ENCODE measurements around the gene HECW1.
"Not testable (repeated sequence)": the region's sequence is repeated elsewhere in the genome, so short reads cannot be mapped to it uniquely, and the experiment has no call there.

HECW1 gene

DNA sequence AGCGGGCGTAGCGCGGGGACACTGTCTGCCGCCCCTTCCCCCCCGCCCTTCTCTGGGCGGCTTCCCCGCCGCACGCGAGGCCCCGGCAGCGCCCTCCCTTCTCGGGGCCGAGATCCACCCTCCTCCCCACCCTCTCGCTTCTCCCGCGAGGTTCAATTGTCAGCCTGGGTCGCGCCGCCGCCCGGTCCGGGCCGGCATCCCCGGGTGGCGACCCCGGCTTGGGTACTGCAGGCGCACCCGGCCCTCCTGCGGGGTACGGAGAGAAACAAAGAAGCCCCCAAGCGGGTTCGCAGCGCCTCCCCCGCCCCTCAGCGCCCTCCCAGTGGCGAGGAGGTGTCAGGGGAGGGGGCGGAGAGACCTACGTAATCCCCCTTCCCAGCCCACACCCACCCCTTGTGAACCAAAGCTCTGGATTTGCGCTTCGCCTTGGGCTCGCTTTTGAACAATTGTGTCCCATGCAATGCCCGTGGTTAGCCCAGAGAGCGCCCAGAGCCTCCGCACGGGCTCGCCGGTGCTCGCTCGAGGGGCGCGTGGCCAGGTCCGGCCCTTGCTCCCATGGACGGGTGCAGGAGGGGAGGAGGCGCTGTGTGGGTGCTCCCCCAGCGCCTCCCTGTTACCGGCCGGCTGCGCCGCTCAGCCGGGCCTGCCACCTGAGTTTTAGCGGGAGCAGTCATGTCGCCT, 634 bp downstream of the HECW1 start:
- no peak for DNase-seq

DNA sequence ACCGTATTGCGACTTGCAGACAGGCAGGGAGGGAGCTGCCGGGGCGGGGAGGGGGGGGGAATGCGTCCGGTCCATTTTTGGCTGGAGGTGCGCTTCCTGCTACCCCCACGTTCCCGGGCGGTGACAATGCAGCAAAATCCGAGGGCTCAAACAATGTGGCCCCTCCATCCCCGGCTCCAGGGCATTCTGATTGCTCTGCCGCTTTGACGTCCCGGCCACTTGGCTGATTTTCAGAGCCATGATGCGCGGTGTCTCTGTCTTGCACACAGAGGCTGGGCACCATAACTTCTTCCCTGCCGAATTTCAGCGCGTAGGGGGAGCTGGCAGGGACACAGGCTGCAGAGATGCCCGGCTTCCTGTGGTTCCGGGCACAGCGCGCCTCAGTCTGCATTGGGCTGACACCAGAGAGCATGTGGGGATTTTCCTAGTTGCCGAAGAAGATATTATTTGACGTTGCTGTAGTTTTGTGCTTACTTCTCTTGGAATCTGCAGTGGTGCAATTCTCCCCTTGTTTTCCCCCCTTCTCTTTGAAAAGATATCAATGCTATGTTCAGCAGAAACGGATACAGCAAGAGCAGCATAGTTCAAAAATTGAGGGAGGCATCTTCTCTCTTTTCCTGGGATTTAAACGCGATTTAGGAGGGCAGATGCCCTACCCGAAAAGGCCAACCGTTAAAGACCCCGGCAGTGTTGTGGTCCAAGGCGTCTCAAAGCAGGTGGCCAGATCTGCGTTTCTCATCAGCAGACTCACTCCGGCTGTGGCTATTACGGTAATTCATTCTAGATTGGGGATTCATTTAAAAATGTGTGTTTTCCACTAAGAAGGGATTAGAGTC, 1.4 kb downstream of the HECW1 start:
- no peak for DNase-seq

DNA sequence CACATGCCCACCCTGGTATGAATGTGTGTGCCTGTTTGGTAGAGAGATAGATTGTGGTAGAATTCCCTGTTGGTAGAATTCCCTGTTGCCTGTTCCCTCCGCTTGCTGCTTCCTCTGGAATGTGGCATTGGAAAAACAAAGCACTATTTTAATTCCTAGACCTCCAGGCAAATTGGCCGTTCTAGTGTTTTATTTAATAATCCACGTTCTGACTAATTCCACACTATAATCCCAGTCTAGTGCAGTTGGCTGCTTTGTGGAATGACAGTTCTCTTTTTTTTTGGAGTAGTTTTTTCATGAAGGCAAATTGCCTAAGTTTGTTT, 2.0 kb downstream of the HECW1 start:
- no peak for DNase-seq

DNA sequence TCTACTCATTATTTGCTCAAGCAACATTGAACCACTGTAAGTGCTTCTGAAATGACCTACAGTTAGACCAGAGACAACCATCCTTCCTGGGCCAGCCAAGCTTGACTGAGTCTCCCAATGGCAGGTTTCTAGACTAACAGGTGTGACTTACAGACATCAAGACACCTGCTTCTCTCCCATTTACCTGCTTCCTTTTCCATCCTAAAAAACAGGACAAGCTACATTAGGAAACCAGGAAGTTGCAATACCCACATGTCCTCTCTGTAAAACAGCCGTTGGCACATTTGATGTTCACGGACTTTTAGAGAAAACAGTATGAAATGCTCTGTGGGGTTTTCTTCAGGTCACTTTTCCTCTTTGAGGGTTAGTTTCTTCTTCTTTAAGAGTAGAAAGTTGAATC, 4.0 kb downstream of the HECW1 start:
- no peak for DNase-seq

DNA sequence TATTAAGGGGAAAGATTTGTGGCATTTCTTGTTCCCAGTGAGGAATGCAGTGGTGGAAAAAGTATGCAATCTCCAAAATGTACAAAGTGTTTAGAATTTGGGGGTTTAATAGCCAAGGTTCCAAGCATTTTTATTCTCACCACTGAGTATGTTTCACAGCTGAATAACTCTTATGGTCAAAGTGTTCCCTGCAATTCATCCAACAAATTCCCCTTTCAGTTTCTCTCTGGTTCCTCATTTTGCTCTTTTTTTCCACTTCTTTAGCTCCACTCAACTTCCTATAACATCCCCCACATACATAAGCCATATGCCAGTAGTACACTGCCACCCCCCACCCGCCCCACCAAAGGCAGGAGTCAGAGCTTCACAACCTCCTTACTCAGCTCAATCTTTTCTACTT, 4.6 kb downstream of the HECW1 start:
- no peak for DNase-seq

DNA sequence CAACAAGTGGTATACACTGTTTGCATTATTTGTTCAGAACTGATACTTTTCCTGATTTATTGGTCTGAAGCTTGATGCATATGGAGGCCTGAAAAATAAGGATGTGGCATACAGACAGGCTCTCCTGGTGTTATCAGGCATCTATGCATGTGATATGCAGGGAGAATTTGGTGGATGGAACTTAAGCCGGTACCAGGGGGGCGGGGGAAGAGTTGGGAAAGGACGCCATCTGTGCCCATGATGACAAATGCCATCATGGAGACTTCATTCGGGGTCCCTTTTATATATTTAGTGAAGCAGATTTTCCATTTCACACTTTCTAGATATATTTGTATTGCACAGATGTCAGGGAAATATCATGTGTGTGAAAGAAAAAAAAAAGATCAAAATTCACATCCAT, 5.4 kb downstream of the HECW1 start:
- no peak for DNase-seq

DNA sequence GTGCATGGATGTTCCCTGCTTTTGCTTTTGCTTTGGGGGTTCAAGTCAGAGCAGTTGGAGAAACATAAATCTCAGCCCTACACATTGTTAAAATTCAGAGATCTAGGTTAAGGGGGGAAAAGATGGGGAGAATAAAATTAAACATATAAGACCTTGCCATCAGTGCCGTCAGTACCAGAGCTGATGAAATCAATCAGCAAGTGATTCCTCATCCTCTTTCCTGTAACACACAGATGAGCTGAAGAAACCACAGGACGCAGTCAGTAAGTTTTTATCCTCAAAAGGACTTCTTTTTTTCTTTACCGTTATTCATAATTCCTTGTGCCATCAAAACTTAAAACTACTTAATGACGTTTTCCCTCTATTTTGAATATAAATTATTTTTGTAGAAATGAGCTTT, 5.9 kb downstream of the HECW1 start:
- DNase-seq = no peak

DNA sequence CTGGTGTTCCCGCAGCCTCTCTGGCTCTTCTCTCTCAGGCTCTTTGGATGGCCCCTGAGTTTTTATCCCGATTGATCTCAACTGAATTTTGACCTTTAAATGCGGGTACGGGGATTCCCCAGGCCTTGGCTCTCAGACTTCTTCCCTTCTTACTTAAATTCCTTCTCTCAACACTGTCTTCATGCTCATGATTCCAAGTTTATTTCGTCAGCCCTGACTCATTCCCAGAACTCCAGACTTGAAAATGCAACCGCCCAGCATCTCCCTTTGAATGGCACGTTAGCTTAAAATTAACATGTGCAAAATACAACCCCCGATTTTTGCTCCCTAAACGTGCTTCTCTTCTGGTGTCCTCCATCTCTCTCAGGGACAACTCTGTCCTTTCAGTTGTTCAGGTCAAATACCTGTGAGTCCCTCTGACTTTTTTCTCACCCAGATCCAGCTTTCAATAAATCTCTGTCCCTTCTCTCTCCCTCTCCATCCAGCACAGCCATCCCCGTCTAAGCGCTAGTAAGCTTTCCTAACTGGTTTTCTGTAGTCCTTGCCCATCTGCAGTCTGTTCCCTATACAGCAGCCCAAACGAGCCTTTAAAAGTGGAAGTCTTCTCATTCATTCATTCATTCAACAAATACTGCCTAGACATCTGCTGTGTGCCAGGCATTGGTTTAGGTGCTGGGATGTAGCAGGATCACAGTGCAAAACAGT, 7.1 kb downstream of the HECW1 start:
- no peak for DNase-seq

DNA sequence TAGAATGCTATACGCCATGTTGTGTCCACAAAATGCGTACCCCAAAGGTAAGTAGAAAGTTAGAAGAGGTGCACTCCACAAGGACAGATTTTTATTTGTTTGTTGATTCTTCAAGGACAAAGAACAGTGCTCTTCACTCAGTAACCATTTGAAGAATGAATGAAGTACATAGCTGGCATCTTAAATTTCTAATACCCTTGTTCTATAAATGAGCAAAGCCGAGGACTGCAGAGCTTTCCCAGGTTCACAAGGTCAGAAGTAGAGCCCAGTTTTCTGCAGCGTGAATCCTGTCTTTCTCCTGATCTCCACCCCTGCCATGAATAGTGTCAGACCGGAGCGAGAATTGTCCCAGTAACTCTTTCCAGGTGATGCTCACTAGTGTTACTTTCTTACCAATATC, 9.5 kb downstream of the HECW1 start:
- no peak for DNase-seq

DNA sequence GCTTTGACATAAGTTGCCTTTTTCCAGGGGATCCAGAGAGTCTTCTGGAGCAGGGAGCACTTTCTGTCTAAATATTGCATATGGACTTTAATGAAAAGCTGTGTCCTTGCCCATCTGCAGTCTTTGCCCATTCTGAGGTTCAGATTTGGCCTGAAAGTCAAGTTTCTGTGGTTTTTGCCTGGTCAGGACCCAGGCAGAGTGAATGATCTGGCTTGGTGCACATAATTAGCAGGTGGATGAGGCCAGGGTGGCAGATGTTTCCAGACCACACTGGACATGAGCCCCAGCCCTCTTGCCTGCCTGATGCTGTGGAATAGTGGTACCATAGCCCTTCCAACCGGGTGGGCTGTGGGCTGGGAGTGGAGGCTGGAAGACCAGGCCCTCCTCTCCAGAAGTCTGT, 11.0 kb downstream of the HECW1 start:
- DNase-seq = no peak

DNA sequence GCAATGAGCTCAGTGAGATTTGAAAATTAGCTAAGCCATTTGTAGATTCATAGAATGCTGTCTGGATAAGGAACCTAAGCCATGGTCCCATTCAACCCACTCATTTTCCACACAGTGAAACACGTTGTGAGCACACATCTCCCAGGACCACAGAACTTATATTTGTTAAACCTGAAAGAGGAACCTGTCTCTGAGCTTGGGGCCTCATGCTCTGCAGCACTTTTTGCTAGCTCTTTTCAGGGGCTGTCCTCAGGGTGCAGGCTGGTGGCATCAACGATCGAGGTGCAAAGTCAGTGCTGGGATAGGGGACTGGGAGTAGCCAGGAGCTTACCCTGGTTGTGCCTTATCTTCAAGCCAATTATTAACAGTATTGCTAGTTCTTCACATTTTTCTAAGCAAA, 11.9 kb downstream of the HECW1 start:
- no peak for DNase-seq

DNA sequence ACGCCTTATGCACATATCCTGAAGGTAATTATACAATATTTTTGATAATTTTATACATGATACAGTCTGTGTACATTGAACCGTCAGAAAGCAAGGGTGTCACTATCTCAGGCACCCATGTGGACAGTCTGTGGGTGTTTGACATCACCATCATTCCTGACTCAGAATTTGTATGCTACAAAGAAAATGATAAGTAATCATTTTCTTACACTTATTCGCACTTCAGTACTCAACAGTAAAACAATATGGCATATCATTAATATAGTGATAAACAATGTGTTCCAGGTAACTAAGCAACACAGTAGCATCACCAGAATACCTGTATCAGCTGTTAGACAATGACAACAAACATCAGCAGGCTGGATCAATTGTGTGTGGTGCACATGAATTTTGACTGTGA, 17.9 kb downstream of the HECW1 start:
- DNase-seq = no peak

DNA sequence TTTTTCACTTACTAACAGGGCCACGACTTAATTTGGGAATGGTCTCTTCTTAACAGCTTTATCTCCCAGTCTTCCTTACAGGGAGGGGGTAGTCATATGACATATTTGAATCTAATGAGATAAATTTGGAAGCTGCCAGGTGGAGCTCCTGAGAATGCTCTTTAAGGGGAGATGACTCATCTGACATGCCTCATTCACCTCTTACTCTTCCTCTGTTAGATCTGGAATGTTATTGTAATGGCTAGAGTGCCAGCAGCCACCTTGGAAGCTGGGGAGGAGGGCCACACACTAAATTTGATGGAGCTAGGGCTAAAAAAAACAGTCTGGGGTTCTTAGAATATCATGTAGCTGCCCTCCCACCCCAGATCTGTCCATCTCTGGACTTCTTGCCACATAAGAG, 22.7 kb downstream of the HECW1 start:
- no peak for DNase-seq

DNA sequence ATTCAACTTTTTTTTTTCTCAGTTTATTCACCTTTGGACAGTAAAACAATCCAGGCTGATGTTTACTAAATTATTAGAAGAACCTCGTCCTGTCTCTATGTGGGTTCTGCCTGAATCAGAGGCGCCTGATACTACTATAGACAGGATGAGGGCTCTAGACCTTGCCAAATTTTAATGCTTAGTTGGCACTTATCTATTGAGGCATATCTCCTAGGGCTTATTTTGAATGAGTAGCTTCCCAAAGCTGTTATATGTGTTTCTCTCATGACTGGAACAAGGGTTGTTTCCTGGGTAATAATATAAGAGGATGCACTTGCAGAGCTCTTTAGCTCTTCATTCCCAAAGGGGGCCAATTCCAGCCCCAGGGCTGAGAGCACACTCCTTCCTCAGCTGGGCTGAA, 23.6 kb downstream of the HECW1 start:
- DNase-seq = no peak

DNA sequence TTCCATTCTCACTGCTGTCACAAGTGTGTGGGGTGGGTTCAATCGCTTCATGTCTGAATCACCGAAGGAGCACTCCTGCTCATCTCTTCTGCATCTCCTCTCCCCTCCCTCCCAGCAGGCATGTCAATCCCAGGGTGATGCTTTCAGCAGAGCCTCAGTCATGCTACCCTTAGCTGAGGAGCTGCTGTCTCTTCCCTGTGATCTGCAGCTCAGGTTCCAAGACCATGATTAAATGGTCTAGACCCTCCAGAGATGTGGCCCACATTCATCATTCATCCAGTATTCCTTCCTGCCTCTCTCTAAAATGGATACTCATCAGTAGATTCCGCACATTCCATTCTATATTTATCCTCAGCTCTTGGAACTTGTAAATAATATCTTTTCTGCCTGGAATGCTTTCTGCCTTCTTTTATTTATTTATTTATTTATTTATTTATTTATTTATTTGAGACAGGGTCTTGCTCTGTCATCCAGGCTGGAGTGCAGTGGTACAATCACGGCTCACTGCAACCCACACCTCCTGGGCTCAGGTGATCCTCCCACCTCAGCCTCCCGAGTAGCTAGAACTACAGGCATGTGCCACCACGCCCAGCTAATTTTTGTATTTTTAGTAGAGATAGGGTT, 24.8 kb downstream of the HECW1 start:
- DNase-seq = not testable (repeated sequence)

DNA sequence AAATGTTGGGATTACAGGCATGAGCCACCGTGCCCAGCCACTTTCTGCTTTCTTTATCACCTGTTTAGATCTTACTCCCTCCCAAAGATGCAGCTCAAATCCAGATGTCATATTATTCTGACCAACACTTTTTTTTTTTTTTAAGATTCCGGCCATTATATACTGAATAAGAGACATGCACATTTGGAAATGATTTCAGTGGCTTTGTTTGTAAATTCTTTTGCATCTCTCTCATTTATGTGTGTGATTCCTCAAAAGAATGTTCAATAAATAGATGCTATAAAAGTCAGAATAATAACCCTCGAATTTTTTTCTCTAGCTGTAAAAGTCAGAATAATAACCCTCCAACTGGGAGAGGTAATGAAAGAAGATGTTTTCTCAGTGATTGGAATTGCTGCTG, 25.4 kb downstream of the HECW1 start:
- no peak for DNase-seq

DNA sequence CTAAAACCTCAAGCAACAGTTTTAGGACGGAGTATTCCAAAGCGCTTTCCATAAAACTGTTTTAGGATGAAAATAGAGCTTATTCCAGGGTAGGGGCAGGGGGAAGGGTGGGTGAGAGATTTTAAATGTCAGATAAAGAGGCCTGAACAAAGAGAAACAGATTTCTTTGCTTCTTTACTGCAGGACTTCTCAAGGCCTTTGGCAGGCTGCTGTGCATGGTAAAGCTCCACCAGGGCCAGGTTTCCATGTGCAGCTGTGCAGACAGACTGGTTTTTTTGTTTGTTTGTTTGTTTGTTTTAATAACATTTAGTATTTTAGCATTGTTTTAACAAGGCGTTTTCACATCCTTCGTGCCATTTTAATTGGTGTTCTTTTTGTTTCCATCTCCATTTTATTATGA, 26.3 kb downstream of the HECW1 start:
- DNase-seq = no peak

DNA sequence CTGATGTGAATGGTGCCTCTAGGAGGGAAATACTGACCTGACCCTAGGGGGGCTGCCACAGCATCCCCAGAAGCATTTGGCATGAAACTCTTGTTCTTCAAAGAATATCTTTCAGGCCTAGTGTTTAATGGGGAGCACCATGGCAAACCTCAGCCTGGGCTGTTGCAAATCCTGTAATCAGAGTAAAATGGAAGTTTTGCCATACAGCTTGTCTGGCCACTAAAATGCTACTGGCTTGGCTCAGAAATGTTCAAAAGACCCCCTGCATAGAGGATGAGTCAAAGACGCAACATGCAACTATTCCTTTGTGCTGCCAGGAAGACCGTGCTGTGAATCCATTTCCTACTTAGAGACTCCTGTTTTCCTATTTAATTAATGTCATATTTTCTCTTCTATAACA, 26.7 kb downstream of the HECW1 start:
- no peak for DNase-seq

DNA sequence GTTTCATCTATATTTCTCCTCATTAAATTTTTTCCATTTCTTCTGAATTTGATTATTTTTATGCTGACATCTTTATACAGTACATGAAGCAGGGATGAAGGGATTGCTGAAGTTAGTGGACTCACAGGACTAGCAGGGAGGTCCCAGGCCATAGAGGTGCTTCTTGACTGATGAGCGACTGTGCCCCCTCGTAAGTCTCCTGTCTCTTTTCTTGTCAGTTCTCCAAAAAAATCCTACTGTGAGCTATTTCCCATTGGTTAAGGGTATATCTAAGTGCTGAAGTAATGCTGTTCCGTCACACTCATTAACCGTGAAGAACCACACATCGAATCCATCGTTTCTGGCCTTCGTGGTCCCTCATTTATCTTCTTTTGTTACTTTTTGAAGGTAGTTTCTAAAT, 27.7 kb downstream of the HECW1 start:
- no peak for DNase-seq

DNA sequence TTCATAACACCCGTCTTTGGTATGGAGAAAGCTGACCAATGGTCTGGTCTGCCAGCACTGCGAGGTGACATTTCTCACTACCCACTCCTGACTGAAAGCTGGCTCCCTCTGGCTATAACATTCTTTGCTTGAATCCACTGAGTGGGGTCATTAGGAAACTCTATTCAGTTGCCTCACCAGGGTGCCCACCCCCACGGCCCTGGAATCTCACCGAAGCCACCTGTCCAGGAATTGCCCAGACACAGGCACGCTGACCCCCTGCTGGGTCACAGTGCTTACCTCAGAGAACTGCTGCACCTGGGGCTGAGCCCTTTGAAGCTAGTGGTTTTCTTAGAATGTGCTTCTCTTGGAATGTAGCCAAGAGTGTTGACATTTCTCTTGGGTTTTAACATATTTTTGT, 28.6 kb downstream of the HECW1 start:
- no peak for DNase-seq

DNA sequence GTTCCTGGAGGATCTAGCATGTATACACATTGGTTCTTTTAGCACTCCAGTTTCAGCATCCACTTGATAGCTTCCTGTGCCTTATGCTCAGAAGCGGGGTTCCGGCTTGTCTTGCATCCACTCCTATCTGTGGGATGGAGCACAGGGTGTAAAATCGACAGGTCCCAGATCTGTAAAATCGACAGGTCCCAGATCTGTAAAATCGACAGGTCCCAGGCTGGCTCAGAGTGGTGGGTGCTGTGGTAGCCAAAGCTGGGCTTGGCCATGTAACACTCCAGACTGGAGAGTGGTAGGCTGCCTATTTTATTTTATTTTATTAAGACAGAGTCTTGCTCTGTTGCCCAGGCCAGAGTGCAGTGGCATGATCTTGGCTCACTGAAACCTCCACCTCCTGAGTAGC, 30.3 kb downstream of the HECW1 start:
- DNase-seq = no peak

DNA sequence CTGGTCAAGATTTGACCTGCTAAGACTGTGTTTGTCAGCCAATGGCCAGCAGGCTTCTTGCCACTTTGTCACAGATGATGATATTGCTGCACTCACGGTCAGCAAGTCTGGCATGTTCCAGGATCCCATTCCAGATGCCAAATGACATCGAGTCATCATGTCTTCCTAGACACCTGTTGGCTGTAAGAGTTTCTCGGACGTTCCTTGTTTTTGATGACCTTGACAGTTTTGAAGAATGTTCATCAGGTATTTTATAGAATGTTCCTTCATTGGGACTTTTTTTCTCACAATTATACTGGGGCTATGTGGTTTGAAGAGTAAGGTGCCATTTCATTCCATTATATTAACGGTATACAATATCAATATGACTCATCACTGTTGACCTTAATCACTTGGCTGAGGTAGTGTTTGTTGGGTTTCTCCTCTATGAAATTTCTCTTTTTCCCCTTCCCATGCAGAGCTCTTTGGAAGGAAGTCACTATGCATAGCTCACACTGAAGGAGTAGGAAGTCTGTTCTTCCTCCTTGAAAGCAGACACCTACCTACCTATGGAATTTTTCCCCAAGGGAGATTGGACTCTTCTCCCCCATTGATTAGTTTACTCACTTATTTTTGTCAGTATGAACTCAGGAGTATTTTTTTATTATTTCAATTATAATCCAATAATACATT, 31.6 kb downstream of the HECW1 start:
- DNase-seq = no peak

DNA sequence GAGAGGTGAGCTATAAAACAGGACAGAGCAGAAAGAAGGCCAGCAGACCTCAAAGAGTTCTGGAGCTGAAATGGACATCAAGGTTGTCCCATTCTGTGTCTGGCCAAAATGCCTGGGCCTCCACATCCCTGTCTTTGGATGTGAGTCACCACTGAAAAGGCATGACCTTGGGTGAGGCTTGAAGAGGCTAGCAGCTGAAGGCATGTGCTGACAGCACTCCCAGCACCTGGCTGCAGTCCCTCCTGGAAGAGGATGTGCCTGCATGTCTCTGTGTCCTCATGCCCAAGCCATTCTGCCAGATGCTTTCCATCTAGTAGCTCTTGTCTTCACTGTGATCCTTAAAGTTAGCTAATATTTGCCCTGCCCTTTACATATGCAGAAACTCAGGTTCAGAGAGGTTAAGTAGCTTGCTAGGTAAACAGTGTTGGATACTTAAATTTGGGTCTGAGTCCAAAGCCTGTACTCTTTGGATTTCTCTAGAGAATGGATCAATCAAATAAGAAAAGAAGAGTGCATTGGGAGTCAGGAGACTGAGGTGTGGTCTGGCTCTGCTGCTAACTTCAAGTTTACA, 35.8 kb downstream of the HECW1 start:
- no peak for DNase-seq

All from activated gamma-delta T cell (primary cell).